Motor neuron (in vitro differentiated cells): Measurements from ENCODE around the gene RAPGEF6. TPM values are rescaled to one million over a fixed set of nuclear protein-coding genes. Genes with fewer than 3 reads are reported as not detected.

Experiments
- ATAC-seq, 8 experiments: fragments of 200-7000 bp; cut with Tn5 transposase; replicated peaks in 6 of 8; 2 replicates each; pipeline ENCODE4 v1.8.0; 2021; ENCODE audit warnings: mild to moderate bottlenecking in 8 of 8, moderate library complexity in 8 of 8
- H3K27ac ChIP-seq, 2 donors: fragments of 250-450 bp; sonication (Bioruptor Pico); 2 replicates each; pipeline ENCODE4 v1.9.0; 2021; ENCODE audit warnings: antibody characterized with exemption in 2 of 2, mild to moderate bottlenecking in 2 of 2, moderate library complexity in 1 of 2
- H3K4me1 ChIP-seq, 2 donors: fragments of 250-450 bp; sonication (Bioruptor Pico); replicated peaks in 1 of 2; 2 replicates each; pipeline ENCODE4 v1.6.1; 2021; ENCODE audit warnings: antibody characterized with exemption in 2 of 2, mild to moderate bottlenecking in 2 of 2, moderate library complexity in 1 of 2
- H3K4me3 ChIP-seq, 5 donors: fragments of 250-450 bp; sonication (Bioruptor Pico); 2 replicates each; pipeline ENCODE4 v1.9.0; 2021; ENCODE audit warnings: antibody characterized with exemption in 5 of 5, mild to moderate bottlenecking in 5 of 5, moderate library complexity in 4 of 5
- WGBS, 10 experiments: fragments of 450-650 bp; shearing (Covaris generic); methylation state at CpG; one replicate each; pipeline ENCODE4 v1.0.0; 2022; 5-methylcytosine and 5-hydroxymethylcytosine counted together
- in situ Hi-C, 9 experiments: fragments of 400-800 bp; cut with MboI; loops; one replicate each; pipeline ENCODE4 v1.15.0; 2021; ENCODE audit warnings: low sequenced_read_pairs in 9 of 9, low pct_unique_long_range_greater_than_20kb in 2 of 9; ENCODE audit not compliant: unreplicated experiment in 9 of 9
- total RNA-seq, 8 experiments: library from RNA; unstranded; fragments of 300-600 nt; gene quantifications; 2 replicates each; pipeline versions ENCODE4 v1.2.3 to v1.2.4, GENCODE V29; 2022

RAPGEF6 gene
- total RNA-seq, 8 experiments from 2014 or later: 12.0 to 69.2 (median 29.8) TPM

DNA sequence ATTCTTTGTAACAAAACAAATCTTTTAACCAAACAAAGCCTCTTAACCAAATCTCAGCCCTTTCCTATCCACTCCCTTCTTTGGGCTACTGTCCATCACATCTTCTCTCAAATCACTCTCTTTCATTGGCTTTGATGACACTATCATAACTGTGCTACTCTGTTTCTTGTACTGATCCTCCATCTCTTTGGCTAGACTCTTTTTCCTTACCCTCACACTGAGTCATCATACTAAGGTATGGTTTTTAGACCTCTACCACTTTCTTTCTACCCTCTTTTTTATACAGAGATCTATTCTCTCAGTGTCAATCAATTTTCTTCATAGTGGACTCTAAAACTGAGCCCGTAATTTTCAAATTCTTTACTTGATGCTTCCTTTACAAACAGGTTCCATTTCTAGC is 174.9 kb downstream of the RAPGEF6 start:
- 92 to 100% (median 100%) methylated on average over 1 of the region's 1 CpG for WGBS, 10 experiments
- Histone ChIP-seq H3K27ac (no peak overlapping the region), H3K4me1 (no peaks in the 10 kb centered on the region), H3K4me3 (no peak overlapping the region)
- in situ Hi-C loops: no loop called here
- no peak for ATAC-seq

DNA sequence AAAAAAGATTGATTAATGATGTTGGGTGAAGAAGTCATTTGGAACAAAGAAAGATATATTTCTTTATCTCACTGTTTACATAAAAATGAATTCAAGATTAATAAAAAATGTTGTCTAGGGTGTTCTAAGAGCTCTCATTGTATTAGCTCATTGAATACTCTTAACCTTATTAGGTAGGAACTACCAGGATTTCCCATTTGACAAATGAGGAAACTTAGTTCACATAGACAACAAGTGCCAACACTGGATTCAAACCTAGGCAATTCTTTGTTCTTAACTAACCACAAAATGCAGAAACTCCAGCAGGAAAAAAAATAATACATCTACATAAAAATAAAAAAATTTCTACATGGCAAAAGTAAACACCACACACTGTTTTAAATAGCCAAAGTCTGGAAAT is 175.8 kb downstream of the RAPGEF6 start:
- Histone ChIP-seq H3K4me3 (no peak overlapping the region), H3K27ac (no peak overlapping the region), H3K4me1 (no peaks in the 10 kb centered on the region)
- no peak for ATAC-seq
- in situ Hi-C loops: no loop called here

DNA sequence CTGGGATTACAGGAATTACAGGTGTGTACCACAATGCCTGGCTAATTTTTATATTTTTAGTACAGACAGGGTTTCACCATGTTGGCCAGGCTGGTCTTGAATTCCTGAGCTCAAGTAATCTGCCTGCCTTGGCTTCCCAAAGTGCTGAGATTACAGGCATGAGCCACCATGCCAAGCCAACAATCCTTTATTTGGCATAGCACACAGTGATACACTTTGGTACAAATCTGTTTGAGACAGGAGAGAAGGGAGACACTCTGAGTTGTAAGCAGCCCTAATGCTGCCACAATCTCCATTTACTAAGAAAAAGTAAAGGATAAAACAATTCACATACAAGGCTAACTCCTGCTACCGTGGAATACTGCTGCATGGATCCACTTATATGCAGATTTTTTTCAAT is 177.8 kb downstream of the RAPGEF6 start:
- in situ Hi-C loops: no loop called here
- Histone ChIP-seq H3K4me1 (no peaks in the 10 kb centered on the region), H3K4me3 (no peak overlapping the region), H3K27ac (no peak overlapping the region)
- no peak for ATAC-seq
- 50 to 100% (median 100%) methylated on average over 1 of the region's 1 CpG; no CpG with 5 or more reads in 2 of the 10 experiments for WGBS, 10 experiments

DNA sequence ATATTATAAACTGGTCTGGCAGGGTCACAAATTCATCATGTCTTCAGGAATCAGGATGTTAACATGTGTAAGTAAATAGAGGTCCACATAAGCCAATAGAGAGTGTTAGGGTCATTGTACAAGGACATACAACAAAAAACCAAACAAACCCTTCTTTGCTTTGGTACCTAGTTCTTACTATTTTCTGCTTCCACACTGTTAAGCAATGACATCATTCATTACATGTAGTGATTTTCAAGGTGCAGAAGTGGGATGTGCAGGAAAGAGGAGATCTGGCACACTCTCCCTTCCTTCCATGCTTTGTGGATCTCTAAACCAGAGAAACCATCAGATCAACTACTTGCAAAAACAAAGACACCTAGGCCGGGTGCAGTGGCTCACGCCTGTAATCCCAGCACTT is 184.1 kb downstream of the RAPGEF6 start:
- no peak for ATAC-seq
- Histone ChIP-seq H3K4me1 (no peaks in the 10 kb centered on the region), H3K27ac (no peak overlapping the region), H3K4me3 (no peak overlapping the region)
- WGBS, 10 experiments: 86 to 100% (median 100%) methylated on average over 1 to 2 of the region's 2 CpGs; no CpG with 5 or more reads in 5 of the 10 experiments
- in situ Hi-C loops: no loop called here

DNA sequence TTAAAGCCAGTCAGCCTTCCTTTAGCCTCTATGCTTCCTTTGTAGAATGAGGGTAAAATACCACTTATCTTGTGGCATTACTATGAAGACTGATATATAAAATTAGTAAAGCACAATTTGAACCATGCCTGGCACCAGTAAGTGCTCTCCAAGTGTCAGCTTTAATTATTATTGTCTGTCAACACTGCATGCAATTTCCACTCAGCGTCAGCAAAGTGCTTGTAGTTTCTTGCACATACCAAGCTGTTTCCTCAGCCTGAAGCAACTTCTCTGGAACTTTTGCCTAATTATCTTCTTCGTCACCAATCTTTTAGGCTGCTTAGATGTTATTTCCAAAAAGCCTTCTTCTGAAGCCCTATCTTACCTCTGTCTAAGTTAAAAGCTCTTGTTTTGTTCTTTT is 193.8 kb downstream of the RAPGEF6 start:
- peak in 2 of 8 experiments; percentile 29 to 65 for ATAC-seq
- in situ Hi-C loops: no loop called here
- no peak overlapping the region for H3K27ac ChIP-seq
- no peak overlapping the region for H3K4me3 ChIP-seq
- 12 to 100% (median 96%) methylated on average over 1 to 2 of the region's 2 CpGs; no CpG with 5 or more reads in 1 of the 10 experiments for WGBS, 10 experiments
- no peaks in the 10 kb centered on the region for H3K4me1 ChIP-seq

DNA sequence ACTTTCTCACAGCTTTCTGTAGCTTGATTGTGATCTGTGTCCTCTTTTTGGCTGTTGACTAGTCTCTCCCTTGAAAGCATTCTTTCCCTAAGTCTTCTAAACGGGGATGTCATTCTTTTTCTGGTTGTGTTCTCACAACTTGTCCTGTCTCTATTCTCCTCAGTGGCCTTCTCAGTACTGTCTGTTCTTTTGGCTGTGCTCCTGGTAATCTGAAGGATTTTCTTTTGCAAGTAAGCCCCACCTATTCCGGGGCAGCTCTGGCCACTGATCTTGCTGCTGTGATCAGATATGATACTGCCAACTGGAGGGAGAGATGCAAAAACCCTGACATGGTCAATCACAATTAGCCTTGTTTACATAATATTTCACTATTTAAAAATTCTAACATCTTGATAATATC is 198.9 kb downstream of the RAPGEF6 start:
- Histone ChIP-seq H3K27ac (no peak overlapping the region), H3K4me3 (no peak overlapping the region), H3K4me1 (no peaks in the 10 kb centered on the region)
- ATAC-seq: peak in 3 of 8 experiments; percentile 56 to 92 (median 82)
- in situ Hi-C loops: no loop called here
- WGBS, 10 experiments: 17 to 100% (median 63%) methylated on average over 1 to 2 of the region's 2 CpGs

DNA sequence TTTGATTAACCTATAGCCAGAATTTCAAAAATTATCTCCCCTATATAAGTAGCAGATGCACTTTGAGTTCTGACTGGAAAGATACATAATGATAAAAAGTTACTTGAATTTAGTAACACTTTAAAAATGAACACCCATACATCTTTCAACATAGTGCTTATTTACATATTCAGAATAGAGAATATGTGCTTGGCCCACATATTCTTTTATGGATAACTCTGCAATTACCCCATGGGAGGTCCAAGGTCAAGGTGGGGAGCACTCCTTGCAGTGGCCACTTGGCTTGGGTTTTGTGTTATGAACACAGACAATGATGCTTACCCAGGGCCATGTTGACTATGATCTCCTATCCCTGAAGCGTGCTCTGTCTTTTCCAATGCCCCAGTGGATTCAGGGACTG is 201.9 kb downstream of the RAPGEF6 start:
- peak in 3 of 8 experiments; percentile 55 to 71 (median 58) for ATAC-seq
- Histone ChIP-seq H3K4me1 (no peaks in the 10 kb centered on the region), H3K4me3 (no peak overlapping the region), H3K27ac (no peak overlapping the region)
- in situ Hi-C loops: no loop called here
- 86 to 100% (median 100%) methylated on average over 1 of the region's 1 CpG; no CpG with 5 or more reads in 6 of the 10 experiments for WGBS, 10 experiments

DNA sequence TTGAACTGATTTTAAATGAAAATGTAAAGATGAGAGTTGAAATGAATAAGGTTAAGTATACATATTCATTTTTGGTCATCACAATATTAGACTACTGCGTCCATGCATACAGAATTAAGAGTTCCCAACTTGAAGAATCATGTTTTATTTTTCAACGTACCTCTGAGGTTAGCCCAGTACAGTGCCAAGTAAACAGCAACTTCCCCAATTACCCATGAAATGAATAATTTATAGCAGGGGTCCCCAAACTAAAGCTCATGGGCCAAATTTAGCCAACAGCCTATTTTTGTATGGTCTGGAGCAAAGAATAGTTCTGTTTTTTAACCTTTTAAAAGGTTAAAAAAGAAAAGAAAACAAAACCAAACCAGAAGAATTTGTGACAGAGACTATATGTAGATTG is 203.2 kb downstream of the RAPGEF6 start:
- no peak overlapping the region for H3K4me3 ChIP-seq
- in situ Hi-C loops: no loop called here
- H3K27ac ChIP-seq: no peak overlapping the region
- no peak for ATAC-seq
- 17 to 100% (median 100%) methylated on average over 1 to 2 of the region's 2 CpGs; no CpG with 5 or more reads in 1 of the 10 experiments for WGBS, 10 experiments
- no peaks in the 10 kb centered on the region for H3K4me1 ChIP-seq

DNA sequence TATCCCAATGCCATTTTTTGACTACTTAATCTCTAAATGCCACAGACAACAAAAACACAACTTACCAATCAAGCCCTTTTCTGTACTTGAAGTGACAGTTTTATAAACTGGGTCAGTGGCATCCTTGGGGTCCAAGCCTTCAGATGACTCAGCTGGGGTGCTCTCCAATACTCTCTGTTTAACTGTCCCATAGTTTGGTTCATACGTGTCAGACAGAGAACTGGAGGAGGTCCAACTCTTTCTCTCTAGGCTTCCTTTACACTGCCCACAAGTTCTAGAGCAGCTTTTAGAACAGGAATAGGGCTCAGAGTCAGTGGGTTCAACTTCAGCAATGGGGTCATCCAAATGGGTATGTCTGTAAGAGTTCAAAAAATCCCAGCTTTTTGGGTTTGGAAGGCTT is 204.2 kb downstream of the RAPGEF6 start:
- Histone ChIP-seq H3K4me3 (no peak overlapping the region), H3K4me1 (no peaks in the 10 kb centered on the region), H3K27ac (no peak overlapping the region)
- no peak for ATAC-seq
- in situ Hi-C loops: no loop called here
- WGBS, 10 experiments: 0 to 100% (median 87%) methylated on average over 1 of the region's 1 CpG; no CpG with 5 or more reads in 4 of the 10 experiments

DNA sequence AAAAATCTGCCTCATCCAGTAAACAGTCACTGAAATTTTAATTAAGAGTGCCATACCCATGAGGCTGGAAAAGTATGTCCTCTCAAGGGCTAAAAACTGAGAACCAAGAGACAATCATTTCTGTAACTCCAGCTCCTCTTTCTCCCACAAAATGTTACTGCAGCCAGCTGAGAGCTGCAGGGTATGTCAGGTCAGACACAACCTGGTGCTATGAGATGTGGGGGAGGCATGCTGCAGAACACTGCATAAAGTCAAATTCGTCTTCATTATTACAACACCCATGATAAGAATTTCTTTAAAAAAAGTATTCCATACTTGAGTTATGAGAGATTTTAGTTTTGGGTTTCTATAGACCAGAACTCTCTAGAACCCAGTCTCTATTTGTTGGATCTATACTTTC is 209.0 kb downstream of the RAPGEF6 start:
- H3K27ac ChIP-seq: no peak overlapping the region
- no peak overlapping the region for H3K4me3 ChIP-seq
- WGBS, 10 experiments: 83 to 100% methylated on average over 1 of the region's 1 CpG; no CpG with 5 or more reads in 8 of the 10 experiments
- no peak for ATAC-seq
- in situ Hi-C loops: no loop called here
- no peaks in the 10 kb centered on the region for H3K4me1 ChIP-seq

DNA sequence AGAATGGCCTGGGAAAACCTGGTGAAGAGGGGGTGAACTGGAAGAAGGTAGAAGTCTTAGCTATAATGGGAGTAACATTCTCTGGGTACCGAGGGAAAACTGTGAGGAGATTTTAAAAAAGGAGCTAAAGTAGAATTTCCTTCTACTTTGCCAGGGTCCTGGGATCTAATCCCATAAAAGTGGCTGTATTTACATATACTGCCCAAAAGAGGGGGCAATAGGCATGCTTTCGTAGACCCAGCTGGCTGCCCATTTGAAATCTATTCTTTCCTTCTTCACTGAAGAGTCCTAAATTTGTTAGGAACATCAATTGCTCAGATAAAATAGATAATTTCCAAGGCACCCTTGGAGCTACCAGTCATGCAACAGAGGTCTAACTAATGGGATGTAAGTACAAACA is 212.0 kb downstream of the RAPGEF6 start:
- in situ Hi-C loops: loop anchor here in 3 of 9 experiments (25.0 kb wide), 1 partner anchor 261 kb away; the partner anchor contains the start of genes HINT1 (in 3 of the 3) and LYRM7 (in 3 of the 3)
- ATAC-seq: peak in 2 of 8 experiments; percentile 24 to 44
- no peak overlapping the region for H3K27ac ChIP-seq
- no peaks in the 10 kb centered on the region for H3K4me1 ChIP-seq
- 60 to 100% (median 79%) methylated on average over 1 to 2 of the region's 2 CpGs; no CpG with 5 or more reads in 2 of the 10 experiments for WGBS, 10 experiments
- H3K4me3 ChIP-seq: no peak overlapping the region

DNA sequence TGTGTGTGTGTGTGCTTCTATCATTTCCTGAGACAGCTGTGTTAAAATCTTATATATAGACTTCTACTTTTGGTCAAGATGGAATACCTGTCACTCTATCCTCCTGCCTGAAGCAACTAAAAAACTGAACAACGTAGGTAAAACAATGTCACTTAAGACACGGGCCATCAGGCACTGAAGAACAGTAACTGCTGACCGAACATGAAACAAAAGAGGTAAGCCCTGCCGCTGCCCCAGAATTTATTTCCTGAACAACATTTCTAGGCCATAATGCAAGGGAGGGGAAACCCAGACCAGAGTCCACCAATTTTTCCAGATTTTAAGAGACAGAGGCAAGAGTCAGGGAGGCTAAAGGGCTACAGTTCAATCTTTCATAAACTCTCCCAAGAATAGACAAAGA is 215.2 kb downstream of the RAPGEF6 start:
- no peak for ATAC-seq
- Histone ChIP-seq H3K4me1 (no peaks in the 10 kb centered on the region), H3K27ac (no peak overlapping the region), H3K4me3 (no peak overlapping the region)
- WGBS, 10 experiments: 78 to 100% (median 88%) methylated on average over 2 to 4 of the region's 4 CpGs; no CpG with 5 or more reads in 5 of the 10 experiments
- in situ Hi-C loops: loop anchor here in 4 of 9 experiments (10.0 to 25.0 kb wide), 2 partner anchors 255 to 258 kb away; partner anchors contain the start of genes HINT1 (in 4 of the 4) and LYRM7 (in 3 of the 4)

DNA sequence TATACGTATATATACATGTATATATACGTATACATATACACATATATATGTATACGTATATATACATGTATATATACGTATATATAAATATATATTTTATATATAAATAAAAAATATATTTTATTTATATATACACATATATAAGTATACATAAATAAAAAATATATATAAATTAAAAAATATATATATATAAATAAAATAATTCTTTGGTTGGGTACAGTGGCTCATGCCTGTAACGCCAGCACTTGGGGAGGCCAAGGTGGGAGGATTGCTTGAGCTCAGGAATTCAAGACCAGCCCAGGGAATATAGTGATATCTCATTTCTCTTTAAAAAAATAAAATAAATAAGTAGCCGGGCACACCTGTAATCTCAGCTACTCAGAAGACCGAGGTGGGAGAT is 216.2 kb downstream of the RAPGEF6 start:
- in situ Hi-C loops: loop anchor here in 4 of 9 experiments (10.0 to 25.0 kb wide), 2 partner anchors 254 to 257 kb away; partner anchors contain the start of genes HINT1 (in 4 of the 4) and LYRM7 (in 3 of the 4)
- Histone ChIP-seq H3K4me3 (no peak overlapping the region), H3K27ac (no peak overlapping the region), H3K4me1 (no peaks in the 10 kb centered on the region)
- ATAC-seq: no peak
- WGBS, 10 experiments: 64 to 100% (median 95%) methylated on average over 1 to 7 of the region's 7 CpGs; no CpG with 5 or more reads in 1 of the 10 experiments
